Upper lobe of right lung (tissue), 1 donor: ENCODE results near the gene GNG12. TPM values are rescaled to one million over a fixed set of nuclear protein-coding genes. Genes with fewer than 3 reads are reported as not detected.

Experiments
- ATAC-seq: fragments of 200-7000 bp; cut with Tn5 transposase; one replicate; pipeline ENCODE4 v1.9.1; 2020; ENCODE audit warnings: mild to moderate bottlenecking, moderate library complexity
- DNase-seq: peaks from one replicate; pipeline ENCODE4 v3.0.0-alpha.2; 2020
- H3K27ac ChIP-seq: fragments of 200-600 bp; one replicate; pipeline ENCODE4 v1.8.0; 2022
- H3K27me3 ChIP-seq: fragments of 200-600 bp; one replicate; pipeline ENCODE4 v1.8.0; 2022; ENCODE audit warnings: mild to moderate bottlenecking
- H3K36me3 ChIP-seq: fragments of 200-600 bp; one replicate; pipeline ENCODE4 v1.8.0; 2022
- H3K4me1 ChIP-seq: fragments of 200-600 bp; one replicate; pipeline ENCODE4 v1.8.0; 2022
- H3K4me3 ChIP-seq: fragments of 200-600 bp; one replicate; pipeline ENCODE4 v1.8.0; 2022; ENCODE audit warnings: mild to moderate bottlenecking
- H3K9me3 ChIP-seq: fragments of 200-600 bp; one replicate; pipeline ENCODE4 v1.8.0; 2022
- CTCF ChIP-seq: fragments of 200-600 bp; IDR thresholded peaks from one replicate; pipeline ENCODE4 v1.8.0; 2022; ENCODE audit warnings: antibody characterized with exemption
- intact Hi-C: fragments of 100-400 bp; cut with DNase I; formaldehyde crosslinking; loops from one replicate; pipeline ENCODE4 v1.11.0; 2022
- total RNA-seq: library from RNA; stranded (reverse); fragmentation: NEBNext Ultra II Directional; extraction: Animal tissue kit (Norgen Biotek cat#: 25700); gene quantifications from one replicate; pipeline ENCODE4 v1.2.1, GENCODE V29; 2021
- donor health status: DM: no; HTN: yes; CAD: no; lungs with severe emphysema.

GNG12 gene
- total RNA-seq, 1 donor from 2014 or later, result 59.8 TPM

GRCh38 chr1:67691712-67692111 lies 141.6 kb downstream of the GNG12 start:
- no peak for TF ChIP-seq CTCF
- Histone ChIP-seq H3K9me3 (no peaks in the 10 kb centered on the region), H3K4me3 (no peak overlapping the region), H3K27ac (no peak overlapping the region), H3K27me3 (no peaks in the 10 kb centered on the region), H3K36me3 (peaks cover 24% of the 10 kb centered on the region), H3K4me1 (peaks cover 13% of the 10 kb centered on the region)
- ATAC-seq (no peak), DNase-seq (no peak)
- intact Hi-C loops, result no loop called here

- Histone ChIP-seq H3K9me3 (no peaks in the 10 kb centered on the region), H3K27ac (no peak overlapping the region), H3K4me1 (peaks cover 16% of the 10 kb centered on the region), H3K4me3 (no peak overlapping the region), H3K27me3 (no peaks in the 10 kb centered on the region), H3K36me3 (peaks cover 24% of the 10 kb centered on the region)
- ATAC-seq (no peak), DNase-seq (no peak)
- intact Hi-C loops, result no loop called here
- TF ChIP-seq CTCF, result no peak
These were observed 142.9 kb downstream of the GNG12 start for GRCh38 chr1:67690411-67690810.

- Histone ChIP-seq H3K36me3 (peaks cover 24% of the 10 kb centered on the region), H3K27me3 (no peaks in the 10 kb centered on the region), H3K4me1 (peaks cover 16% of the 10 kb centered on the region), H3K27ac (no peak overlapping the region), H3K9me3 (no peaks in the 10 kb centered on the region), H3K4me3 (no peak overlapping the region)
- ATAC-seq, result no peak
- no peak for DNase-seq
- intact Hi-C loops, result no loop called here
- TF ChIP-seq CTCF, result no peak
These were observed 143.3 kb downstream of the GNG12 start for GRCh38 chr1:67690018-67690363.

GRCh38 chr1:67689267-67690017 lies 143.8 kb downstream of the GNG12 start:
- DNase-seq, result no peak
- peak overlapping the region; percentile 26 for H3K27ac ChIP-seq

GRCh38 chr1:67688526-67689219 lies 144.6 kb downstream of the GNG12 start:
- no peak for TF ChIP-seq CTCF
- no peaks in the 10 kb centered on the region for H3K27me3 ChIP-seq
- H3K4me1 ChIP-seq, result peaks cover 22% of the 10 kb centered on the region
- ATAC-seq (no peak), DNase-seq (no peak)
- H3K9me3 ChIP-seq, result no peaks in the 10 kb centered on the region
- intact Hi-C loops, result no loop called here
- peak overlapping the region; percentile 26 for H3K27ac ChIP-seq
- no peak overlapping the region for H3K4me3 ChIP-seq
- H3K36me3 ChIP-seq, result peaks cover 24% of the 10 kb centered on the region

More at GRCh38 chr1:67689267-67690017, 143.8 kb downstream of the GNG12 start:
- H3K9me3 ChIP-seq, result no peaks in the 10 kb centered on the region
- ATAC-seq, result no peak
- peaks cover 19% of the 10 kb centered on the region for H3K4me1 ChIP-seq
- TF ChIP-seq CTCF, result no peak
- H3K4me3 ChIP-seq, result no peak overlapping the region
- no peaks in the 10 kb centered on the region for H3K27me3 ChIP-seq
- H3K36me3 ChIP-seq, result peaks cover 24% of the 10 kb centered on the region
- intact Hi-C loops, result no loop called here
